Measurements from ENCODE around the gene AHDC1.
A peak's percentile ranks its signal among the peaks of the same experiment; 100 is the strongest.

The AHDC1 gene

DNA sequence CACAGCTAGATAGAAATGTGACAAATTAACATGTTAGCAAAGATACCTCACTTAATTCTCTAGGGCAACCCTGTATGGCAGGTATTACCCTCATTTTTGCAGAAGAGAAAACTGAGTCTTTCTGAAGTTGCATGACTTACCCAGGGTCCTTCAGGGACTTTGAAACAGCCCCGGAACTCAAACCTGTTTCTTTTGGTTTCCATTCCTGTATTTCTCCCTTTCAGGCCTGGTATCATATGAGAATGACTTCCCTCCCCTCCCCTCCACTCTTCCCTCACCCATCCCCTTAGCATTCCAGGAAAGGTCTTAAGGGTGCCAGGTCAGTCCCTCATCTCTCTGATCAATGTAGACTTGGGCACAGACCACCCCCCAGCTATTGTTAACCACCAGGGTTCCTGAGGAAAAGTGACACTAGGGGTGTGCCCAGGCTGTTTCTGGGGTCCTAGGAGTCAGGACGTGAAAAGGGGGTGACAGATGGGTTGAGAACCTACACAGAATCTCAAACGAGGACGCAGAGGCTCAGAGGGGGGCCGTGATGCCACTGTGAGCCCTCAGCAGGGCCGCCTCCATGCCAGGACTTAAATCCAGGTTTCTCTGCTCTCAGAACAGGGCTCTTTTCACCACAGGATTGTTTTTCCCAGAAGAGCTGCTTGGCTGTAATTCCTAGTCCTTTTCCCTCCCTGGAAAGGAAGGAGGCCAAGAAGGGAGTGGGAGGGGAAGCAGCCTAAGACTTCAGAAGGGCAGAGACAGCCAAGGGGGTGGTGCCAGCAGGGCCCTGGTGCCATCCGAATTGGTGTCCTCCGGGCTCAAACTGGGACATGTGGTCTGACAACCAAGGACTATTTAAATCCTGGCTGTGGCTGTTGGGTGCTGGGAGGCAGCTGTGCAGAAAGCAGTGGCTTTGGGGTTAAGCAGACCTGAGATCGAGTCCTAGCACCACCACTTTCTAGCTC is 111.9 kb downstream of the AHDC1 start:
- peak in 53 of 58 donors; percentile 21 to 88 (median 59) for DNase-seq

DNA sequence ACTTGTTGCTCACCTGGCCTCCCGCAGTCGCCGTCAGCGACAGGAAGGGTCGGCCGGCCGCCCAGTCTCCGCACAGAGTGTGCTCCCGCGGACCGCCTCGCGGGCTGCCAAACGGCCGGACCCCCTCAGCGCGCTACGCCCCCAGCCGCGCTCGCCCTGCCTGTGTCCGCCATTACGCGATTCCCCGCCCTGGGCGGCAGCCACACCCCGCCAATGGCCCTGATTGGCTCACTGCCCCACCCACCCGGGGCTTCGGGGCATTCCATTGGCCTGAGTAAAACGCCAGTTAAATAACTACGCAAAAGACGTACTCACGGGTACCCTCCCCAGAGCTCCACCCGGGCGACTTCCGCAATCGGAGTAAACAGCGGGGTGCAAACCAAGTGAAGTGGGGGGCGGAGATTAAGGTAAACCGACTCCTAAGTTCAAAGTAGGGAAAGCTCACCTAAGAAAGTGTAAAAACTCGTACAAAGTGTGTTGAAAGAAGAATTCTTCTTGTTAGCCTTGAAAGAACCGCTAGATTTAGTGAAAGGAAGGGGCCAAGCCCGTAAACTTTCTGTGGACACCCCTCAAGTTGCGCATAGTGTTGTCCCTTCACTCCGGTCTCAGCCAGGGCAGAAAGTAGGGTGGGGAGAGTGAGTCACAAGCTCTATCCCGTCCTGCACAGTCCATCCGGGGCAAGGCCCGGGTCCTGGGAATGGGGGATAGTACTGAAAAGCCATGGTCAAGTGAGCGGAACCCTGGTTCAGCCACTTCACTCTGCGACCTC is 113.8 kb downstream of the AHDC1 start, which contains the start of gene WASF2:
Gene WASF2 (minus strand): TSS at position 195 of the 769 bp plus-strand sequence. CDS start 61,277 bp downstream, outside the sequence.
- DNase-seq, result peak; percentile 78 to 99 (median 96)

DNA sequence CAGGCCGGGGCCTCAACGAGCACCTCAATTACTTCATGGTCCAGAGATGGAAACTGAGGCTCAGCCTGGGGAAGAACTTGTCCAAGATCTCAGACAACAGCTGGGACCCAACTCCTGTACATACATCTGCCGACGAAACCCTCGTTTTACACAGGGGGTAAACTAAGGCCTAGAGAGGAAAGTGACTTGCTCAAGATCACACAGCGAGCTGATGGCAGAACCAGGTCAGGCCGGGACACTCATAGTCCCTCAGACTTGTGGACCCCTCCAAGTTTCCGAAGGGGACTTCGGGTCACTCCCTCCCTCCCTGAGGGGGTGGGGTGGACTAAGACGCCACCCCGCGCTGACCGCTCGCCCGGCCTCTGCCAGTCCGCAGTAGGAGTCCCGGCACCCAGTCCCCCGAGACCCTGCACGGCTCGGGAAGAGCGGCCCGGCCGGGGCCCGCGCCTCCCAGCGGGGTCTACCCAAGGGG is 114.4 kb downstream of the AHDC1 start:
- DNase-seq, result peak in 5 of 58 donors; percentile 50 to 71 (median 66)

DNA sequence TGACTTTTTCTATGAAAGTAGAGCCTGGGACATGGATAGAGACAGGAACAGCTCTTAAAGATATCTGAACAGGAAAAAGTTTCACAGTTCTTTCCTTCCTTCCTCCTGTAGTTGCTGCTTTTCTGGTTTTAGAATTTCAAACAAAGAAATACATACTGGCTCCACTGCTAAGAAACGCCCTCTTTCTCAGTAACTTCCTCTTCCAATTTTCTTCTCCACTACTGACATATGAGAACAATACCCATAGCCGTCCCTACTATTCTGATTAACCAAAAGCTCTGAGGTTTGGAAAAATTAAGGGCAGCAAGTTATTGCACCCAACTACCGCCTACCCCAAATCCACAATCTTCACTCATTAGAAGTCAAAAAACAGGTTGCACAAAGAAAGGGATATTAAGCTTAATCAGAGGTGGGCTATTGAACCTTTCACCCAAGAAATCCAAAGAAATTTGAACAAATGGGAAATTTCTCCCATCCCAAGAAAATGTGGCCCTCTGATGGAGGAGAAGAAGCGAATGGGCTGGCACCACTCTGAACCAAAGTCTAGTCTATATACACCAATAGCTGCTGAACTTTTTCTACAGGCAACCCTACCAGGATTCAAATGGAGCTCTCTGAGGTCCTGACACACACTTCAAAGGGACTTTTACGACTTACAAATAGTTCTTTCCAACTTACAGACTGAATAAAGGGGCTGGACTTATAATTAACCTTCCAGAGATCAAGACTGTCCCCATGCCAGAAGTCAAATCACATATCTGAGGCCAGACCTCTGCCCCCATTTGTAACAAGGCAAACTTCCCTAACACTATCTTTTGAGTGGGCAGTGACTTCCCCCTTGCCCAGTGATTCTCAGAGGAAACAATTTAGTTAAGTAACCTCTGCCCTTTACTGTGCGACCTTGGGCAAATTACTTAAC is 115.7 kb downstream of the AHDC1 start:
- peak in 1 of 58 donors; percentile 38 for DNase-seq

DNA sequence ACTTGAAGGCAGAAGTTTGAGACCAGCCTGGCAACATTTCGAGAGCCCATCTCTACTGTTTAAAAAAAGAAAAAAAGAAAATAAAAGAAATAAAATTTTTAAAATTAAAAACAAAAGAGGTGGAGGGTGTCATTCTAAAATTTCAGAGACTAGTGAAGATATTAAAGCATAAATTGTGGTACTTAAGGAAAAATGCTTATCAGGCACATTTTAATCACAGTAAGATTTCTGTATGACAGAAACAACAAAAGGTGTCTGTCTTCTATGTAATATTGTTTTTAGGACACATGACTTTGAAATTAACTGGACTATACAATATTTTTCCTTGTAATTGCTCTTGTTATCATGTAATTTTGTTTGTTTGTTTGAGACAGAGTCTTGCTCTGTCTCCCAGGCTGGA is 118.6 kb downstream of the AHDC1 start:
- no peak for DNase-seq
